Endothelial cell of umbilical vein (primary cell): ENCODE results near the gene NFKBIE. TPM values are rescaled to one million over a fixed set of nuclear protein-coding genes. Genes with fewer than 3 reads are reported as not detected.

Source experiments
- BruUV-seq: library from RNA; stranded (reverse); fragments of 400-500 nt; replicated peaks from 2 replicates; lab custom pipeline; 2021; lab: Mats Ljungman, UMichigan
- CTCF ChIA-PET: fragments of 300-600, 350-600 bp; sonication (Branson Sonifier 250); formaldehyde crosslinking; loops from one replicate; lab custom pipeline; 2021; ENCODE audit warnings: antibody characterized with exemption, inconsistent platforms; lab: Charles Lee
- POLR2A ChIA-PET: fragments of 300-600, 350-600 bp; sonication (Branson Sonifier 250); formaldehyde crosslinking; loops from one replicate; lab custom pipeline; 2021; ENCODE audit warnings: antibody characterized with exemption, inconsistent platforms; lab: Charles Lee
- DNase-seq: peaks from one replicate; pipeline ENCODE4 v3.0.0-alpha.2; 2011; ENCODE audit warnings: low read depth, low spot score
- FAIRE-seq: peaks from 2 replicates; lab custom pipeline; 2011; peaks lifted over from hg19 to GRCh38; lab: Jason Lieb, UNC
- H2AFZ ChIP-seq: 2 replicates; pipeline ENCODE4 v1.6.0; 2012; ENCODE audit warnings: low read depth, low read length, control low read depth, inconsistent platforms
- H3K27ac ChIP-seq: 2 replicates; pipeline ENCODE4 v1.5.1; 2011; ENCODE audit warnings: low read depth, mild to moderate bottlenecking, control low read depth, low read length, moderate library complexity; ENCODE audit not compliant: insufficient read depth
- H3K27me3 ChIP-seq, 2 experiments: 2 replicates each; pipeline versions ENCODE4 v1.6.0 to v1.6.1; 2011; ENCODE audit warnings: low read length in 2 of 2, mixed read lengths in 1 of 2; ENCODE audit not compliant: control insufficient read depth in 2 of 2, insufficient read depth in 2 of 2
- H3K36me3 ChIP-seq, 2 experiments: 2 replicates in 1 of 2; 3 replicates in 1 of 2; pipeline ENCODE4 v1.5.1; 2011; ENCODE audit warnings: low read length in 2 of 2, mild to moderate bottlenecking in 1 of 2, moderate library complexity in 1 of 2; ENCODE audit not compliant: control insufficient read depth in 2 of 2, insufficient read depth in 2 of 2; ENCODE audit errors: extremely low read depth in 1 of 2
- H3K4me1 ChIP-seq: 3 replicates; pipeline ENCODE4 v1.5.1; 2011; ENCODE audit warnings: mild to moderate bottlenecking, low read length; ENCODE audit not compliant: control insufficient read depth, insufficient read depth; ENCODE audit errors: extremely low read depth
- H3K4me2 ChIP-seq: 2 replicates; pipeline ENCODE4 v1.6.1; 2011; ENCODE audit warnings: low read length, control low read depth, mixed read lengths; ENCODE audit not compliant: insufficient read depth
- H3K4me3 ChIP-seq, 3 experiments: fragments of 200-600 bp in 1 of 3; sonication (generic), shearing (Covaris generic) in 1 of 3; replicated peaks in 1 of 3; 2 replicates each; pipeline ENCODE4 v1.5.1; 2011 to 2016; ENCODE audit warnings: control low read depth in 3 of 3, low read length in 3 of 3, mild to moderate bottlenecking in 2 of 3, inconsistent platforms in 1 of 3, low read depth in 1 of 3, moderate library complexity in 1 of 3; ENCODE audit not compliant: insufficient read depth in 1 of 3
- H3K79me2 ChIP-seq: 2 replicates; pipeline ENCODE4 v1.6.0; 2012; ENCODE audit warnings: low read length, inconsistent platforms; ENCODE audit not compliant: control insufficient read depth, insufficient read depth
- H3K9ac ChIP-seq: replicated peaks from 2 replicates; pipeline ENCODE3; 2011; ENCODE audit warnings: low read length, control low read depth; ENCODE audit not compliant: insufficient read depth; ENCODE audit errors: extremely low read depth
- H3K9me1 ChIP-seq: replicated peaks from 3 replicates; pipeline ENCODE4 v1.6.0; 2011; ENCODE audit warnings: mild to moderate bottlenecking, low read length; ENCODE audit not compliant: control insufficient read depth, insufficient read depth; ENCODE audit errors: extremely low read depth
- H3K9me3 ChIP-seq: replicated peaks from 2 replicates; pipeline ENCODE4 v1.5.1; 2012; ENCODE audit warnings: low read length, inconsistent platforms; ENCODE audit not compliant: control insufficient read depth, insufficient read depth
- H4K20me1 ChIP-seq: replicated peaks from 2 replicates; pipeline ENCODE3; 2011; ENCODE audit warnings: mild to moderate bottlenecking, low read length; ENCODE audit not compliant: control insufficient read depth, insufficient read depth; ENCODE audit errors: extremely low read depth
- EZH2 ChIP-seq: IDR thresholded peaks from 2 replicates; pipeline ENCODE4 v1.6.1; 2012; ENCODE audit warnings: borderline replicate concordance, low read depth, mild to moderate bottlenecking, moderate library complexity, low read length, inconsistent platforms; ENCODE audit not compliant: severe bottlenecking
- MAX ChIP-seq: IDR thresholded peaks from 2 replicates; pipeline ENCODE4 v1.6.1; 2011; ENCODE audit not compliant: insufficient read depth, insufficient read length
- MYC ChIP-seq: IDR thresholded peaks from one replicate; pipeline ENCODE4 v1.6.1; 2011; ENCODE audit warnings: mild to moderate bottlenecking, low read depth, low read length
- POLR2A ChIP-seq: IDR thresholded peaks from 2 replicates; pipeline ENCODE4 v1.6.1; 2012; ENCODE audit warnings: low read depth, mild to moderate bottlenecking, control low read depth, low read length
- POLR2AphosphoS5 ChIP-seq: IDR thresholded peaks from 2 replicates; pipeline ENCODE4 v1.6.1; 2012; ENCODE audit warnings: low read depth, mild to moderate bottlenecking, control low read depth, low read length, moderate library complexity; ENCODE audit not compliant: insufficient read depth
- dilution Hi-C: fragments of 300-500 bp; cut with MboI; formaldehyde crosslinking; loops from one replicate; pipeline ENCODE4 v1.15.0; 2019; ENCODE audit warnings: low sequenced_read_pairs; ENCODE audit not compliant: extremely low pct_ligation_motif_present
- intact Hi-C: fragments of 100-400 bp; cut with micrococcal nuclease; formaldehyde crosslinking; loops from one replicate; pipeline ENCODE4 v1.10.0; 2022
- polyA plus RNA-seq, 4 experiments: library from polyadenylated mRNA; depleted of rRNA in 3 of 4; stranded (reverse) in 3 of 4; unstranded in 1 of 4; fragments of >200 nt; gene quantifications; 2 replicates each; pipeline versions ENCODE4 v1.2.1 to v1.2.3, GENCODE V29; 2011 to 2012; ENCODE audit warnings: missing spikeins in 1 of 4
- total RNA-seq: library from RNA; stranded (reverse); gene quantifications from 2 replicates; pipeline ENCODE4 v1.2.3, GENCODE V29; 2021

Gene NFKBIE
- total and polyA plus RNA-seq, 2 donors (not counting 3 experiments of a cell fraction or from before 2014, with no cell fraction given): 19.0 to 22.6 TPM

GRCh38 chr6:44270526-44271405 lies 5.4 kb upstream of the NFKBIE start:
- Histone ChIP-seq H3K4me2 (peak overlapping the region; percentile 10), H3K9me1 (no peaks in the 10 kb centered on the region), H3K27me3 (peaks cover 28 to 50% of the 10 kb centered on the region in 2 experiments), H3K36me3 (no peaks in the 10 kb centered on the region), H3K27ac (no peak overlapping the region), H3K9me3 (no peaks in the 10 kb centered on the region), H3K79me2 (no peaks in the 10 kb centered on the region), H4K20me1 (no peaks in the 10 kb centered on the region), H3K4me3 (peak overlapping the region in 1 of 3 experiments; percentile 31), H3K4me1 (peaks cover 9% of the 10 kb centered on the region), H2AFZ (no peak overlapping the region), H3K9ac (no peak overlapping the region)
- FAIRE-seq: no peak
- BruUV-seq: no TSS peak
- ChIA-PET POLR2A (interaction anchor here (0.6 kb wide), 1 partner anchor 35 kb away, joined by 3 read pairs; no protein-coding TSS in a partner anchor), CTCF (interaction anchor here (0.6 to 6.2 kb wide), 8 partner anchors 15 to 146 kb away, joined by 3 to 154 read pairs (median 4); partner anchors contain the start of gene AARS2)
- DNase-seq: no peak
- TF ChIP-seq EZH2 (peak; percentile 75), POLR2AphosphoS5 (no peak)
- dilution Hi-C loops: no loop called here
- intact Hi-C loops: no loop called here

- BruUV-seq: no TSS peak
- Histone ChIP-seq H3K9me1 (no peaks in the 10 kb centered on the region), H4K20me1 (no peaks in the 10 kb centered on the region), H3K4me3 (peak within 1 kb of the TSS in 1 of 3 experiments; percentile 31), H3K9ac (no peak within 1 kb of the TSS), H3K36me3 (no peaks in the 10 kb centered on the region), H3K4me1 (peaks cover 9% of the 10 kb centered on the region), H2AFZ (no peak within 1 kb of the TSS), H3K79me2 (no peaks in the 10 kb centered on the region), H3K9me3 (no peaks in the 10 kb centered on the region), H3K27ac (no peak within 1 kb of the TSS), H3K27me3 (peaks cover 28 to 42% of the 10 kb centered on the region in 2 experiments), H3K4me2 (peak within 1 kb of the TSS; percentile 10)
- ChIA-PET POLR2A (no interaction called here), CTCF (interaction anchor here (0.6 to 6.2 kb wide), 5 partner anchors 8 to 67 kb away, joined by 3 to 154 read pairs (median 23); partner anchors contain the start of gene AARS2)
- DNase-seq (no peak), FAIRE-seq (no peak)
- TF ChIP-seq MYC: no peak
- TF ChIP-seq EZH2: peak; percentile 86
- no peak for TF ChIP-seq MAX
- TF ChIP-seq POLR2A: no peak
- dilution Hi-C loops: no loop called here
- intact Hi-C loops: no loop called here
Observed at GRCh38 chr6:44269921-44270525, 4.7 kb upstream of the NFKBIE start, which contains the start of gene TMEM151B. TSS of gene TMEM151B (plus strand) at chr6:44270450. CDS start at chr6:44270743, 293 bp downstream.
